Neural cell (in vitro differentiated cells): ENCODE results near the gene LRMDA.

ENCODE experiments used
- CTCF ChIP-seq: fragments of 450-650 bp; IDR thresholded peaks from 2 replicates; pipeline ENCODE4 v1.5.1; 2014; ENCODE audit warnings: antibody characterized with exemption, mild to moderate bottlenecking, moderate library complexity; ENCODE audit not compliant: poor library complexity, severe bottlenecking
- EZH2 ChIP-seq: fragments of 200-600, 300-800 bp; shearing (Covaris generic), sonication (generic); IDR thresholded peaks from 2 replicates; pipeline ENCODE4 v1.6.1; 2014; ENCODE audit warnings: antibody characterized with exemption, low read length, borderline replicate concordance, mild to moderate bottlenecking; ENCODE audit not compliant: insufficient read depth, poor library complexity, severe bottlenecking
- POLR2AphosphoS5 ChIP-seq: IDR thresholded peaks from 2 replicates; pipeline ENCODE4 v1.6.1; 2012
- SMC3 ChIP-seq: fragments of 450-650 bp; conservative IDR thresholded peaks from 2 replicates; pipeline ENCODE4 v1.6.1; 2014; ENCODE audit warnings: antibody characterized with exemption, mild to moderate bottlenecking, moderate library complexity; ENCODE audit not compliant: poor library complexity

- TF ChIP-seq SMC3 (no peak), CTCF (no peak), POLR2AphosphoS5 (peak; percentile 45), EZH2 (no peak)
Measured at GRCh38 chr10:75407224-75407712, 24.2 kb upstream of the LRMDA start.
